ENCODE results near the gene DES.

- no peak for TF ChIP-seq POLR2A (IDR thresholded peaks at IDR 0.05)
- no peak for TF ChIP-seq CTCF (IDR thresholded peaks at IDR 0.05 in 4 of 5, conservative IDR thresholded peaks at IDR 0.05 in 1 of 5)
Observed at GRCh38 chr2:219400562-219400961, 17.6 kb upstream of the DES start.

All from gastrocnemius medialis (tissue), 4 donors.